Breast epithelium (tissue), 4 donors: ENCODE data around the gene CHD2. TPM values are rescaled to one million over a fixed set of nuclear protein-coding genes. Genes with fewer than 3 reads are reported as not detected.
"Not testable (repeated sequence)": the region's sequence is repeated elsewhere in the genome, so short reads cannot be mapped to it uniquely, and the experiment has no call there.

Experiments used
- DNase-seq, 2 donors: peaks; one replicate each; pipeline ENCODE4 v3.0.0-alpha.2; 2019; ENCODE audit warnings: low spot score in 2 of 2
- H3K27ac ChIP-seq, 2 donors: fragments of 200-600 bp; sonication (generic) in 1 of 2; one replicate each; pipeline ENCODE4 v1.5.1; 2016 to 2019; ENCODE audit warnings: mild to moderate bottlenecking in 1 of 2
- H3K27me3 ChIP-seq, 2 donors: fragments of 200-600 bp; sonication (generic) in 1 of 2; one replicate each; pipeline versions ENCODE4 v1.5.1 to v1.6.0; 2017 to 2019; ENCODE audit warnings: control low read depth in 1 of 2, mild to moderate bottlenecking in 1 of 2
- H3K36me3 ChIP-seq: fragments of 200-600 bp; one replicate; pipeline ENCODE4 v1.5.1; 2019
- H3K4me1 ChIP-seq, 2 donors: fragments of 200-600 bp; sonication (generic); one replicate each; pipeline ENCODE4 v1.5.1; 2016 to 2019; ENCODE audit warnings: control low read depth in 1 of 2
- H3K4me3 ChIP-seq, 3 donors: fragments of 200-600 bp; sonication (generic); 1 replicate in 2 of 3; 2 replicates in 1 of 3; pipeline ENCODE4 v1.5.1; 2016 to 2019; ENCODE audit warnings: mild to moderate bottlenecking in 3 of 3, moderate library complexity in 2 of 3
- H3K9me3 ChIP-seq, 2 donors: fragments of 200-600 bp; sonication (generic) in 1 of 2; one replicate each; pipeline ENCODE4 v1.5.1; 2016 to 2019; ENCODE audit warnings: control low read depth in 1 of 2
- CTCF ChIP-seq, 3 donors: fragments of 450-650 bp; IDR thresholded peaks; one replicate each; pipeline ENCODE4 v1.5.1; 2016 to 2017; ENCODE audit warnings: antibody characterized with exemption in 3 of 3, mild to moderate bottlenecking in 3 of 3, moderate library complexity in 3 of 3
- POLR2A ChIP-seq: fragments of 450-650 bp; IDR thresholded peaks from one replicate; pipeline ENCODE4 v1.6.1; 2016; ENCODE audit warnings: antibody characterized with exemption, mild to moderate bottlenecking, moderate library complexity
- POLR2AphosphoS5 ChIP-seq, 3 donors: sonication (generic); formaldehyde crosslinking; IDR thresholded peaks; one replicate each; pipeline ENCODE4 v1.6.1; 2017; ENCODE audit warnings: antibody characterized with exemption in 3 of 3
- intact Hi-C: fragments of 100-400 bp; cut with DNase I; formaldehyde crosslinking; loops from one replicate; pipeline ENCODE4 v1.15.1; 2023; ENCODE audit warnings: low total_unique reads
- total RNA-seq, 3 donors: library from RNA; depleted of rRNA; stranded (reverse); fragments of >200 nt; gene quantifications; one replicate each; pipeline ENCODE4 v1.1.0, GENCODE V29; 2016

CHD2 gene
- total RNA-seq, 3 donors from 2014 or later: 137 to 215 (median 197) TPM

GRCh38 chr15:93029836-93030429, 129.8 kb downstream of the CHD2 start:
- Histone ChIP-seq H3K4me3 (no peak overlapping the region), H3K27ac (peak overlapping the region; percentile 89 to 97), H3K27me3 (no peaks in the 10 kb centered on the region), H3K4me1 (peaks cover 8 to 10% of the 10 kb centered on the region in 2 donors), H3K9me3 (no peaks in the 10 kb centered on the region), H3K36me3 (peaks cover 5% of the 10 kb centered on the region)
- TF ChIP-seq POLR2A (no peak), POLR2AphosphoS5 (IDR thresholded peaks at IDR 0.05) (no peak), CTCF (IDR thresholded peaks at IDR 0.05) (no peak)
- intact Hi-C loops: loop anchor here (2.0 to 10.0 kb wide), 2 partner anchors 41 to 1095 kb away; no protein-coding TSS in a partner anchor
- DNase-seq: peak; percentile 23 to 47

GRCh38 chr15:93030430-93031102, 130.4 kb downstream of the CHD2 start:
- DNase-seq: peak; percentile 67 to 75
- no peak for TF ChIP-seq POLR2A
- peak in 2 of 3 donors; percentile 11 to 18 for TF ChIP-seq POLR2AphosphoS5 (IDR thresholded peaks at IDR 0.05)
- TF ChIP-seq CTCF (IDR thresholded peaks at IDR 0.05): peak; percentile 79 to 91 (median 84)
- no peaks in the 10 kb centered on the region for H3K27me3 ChIP-seq
- H3K27ac ChIP-seq: peak overlapping the region; percentile 89 to 97
- peak overlapping the region in 1 of 3 donors; percentile 30 for H3K4me3 ChIP-seq
- peaks cover 1% of the 10 kb centered on the region for H3K36me3 ChIP-seq
- intact Hi-C loops: loop anchor here (10.0 kb wide), 1 partner anchor 1094 kb away; no protein-coding TSS in a partner anchor
- no peaks in the 10 kb centered on the region for H3K9me3 ChIP-seq
- H3K4me1 ChIP-seq: peaks cover 8 to 10% of the 10 kb centered on the region in 2 donors

- Histone ChIP-seq H3K4me1 (peaks cover 8 to 10% of the 10 kb centered on the region in 2 donors), H3K27me3 (no peaks in the 10 kb centered on the region), H3K9me3 (no peaks in the 10 kb centered on the region), H3K4me3 (peak overlapping the region in 1 of 3 donors; percentile 30), H3K36me3 (no peaks in the 10 kb centered on the region), H3K27ac (peak overlapping the region in 1 of 2 donors; percentile 97)
- DNase-seq: peak; percentile 17 to 49
- intact Hi-C loops: loop anchor here (10.0 kb wide), 1 partner anchor 1094 kb away; no protein-coding TSS in a partner anchor
- no peak for TF ChIP-seq POLR2A
- TF ChIP-seq POLR2AphosphoS5 (IDR thresholded peaks at IDR 0.05): no peak
- no peak for TF ChIP-seq CTCF (IDR thresholded peaks at IDR 0.05)
Observed at GRCh38 chr15:93031103-93031464, 131.0 kb downstream of the CHD2 start.

DNA sequence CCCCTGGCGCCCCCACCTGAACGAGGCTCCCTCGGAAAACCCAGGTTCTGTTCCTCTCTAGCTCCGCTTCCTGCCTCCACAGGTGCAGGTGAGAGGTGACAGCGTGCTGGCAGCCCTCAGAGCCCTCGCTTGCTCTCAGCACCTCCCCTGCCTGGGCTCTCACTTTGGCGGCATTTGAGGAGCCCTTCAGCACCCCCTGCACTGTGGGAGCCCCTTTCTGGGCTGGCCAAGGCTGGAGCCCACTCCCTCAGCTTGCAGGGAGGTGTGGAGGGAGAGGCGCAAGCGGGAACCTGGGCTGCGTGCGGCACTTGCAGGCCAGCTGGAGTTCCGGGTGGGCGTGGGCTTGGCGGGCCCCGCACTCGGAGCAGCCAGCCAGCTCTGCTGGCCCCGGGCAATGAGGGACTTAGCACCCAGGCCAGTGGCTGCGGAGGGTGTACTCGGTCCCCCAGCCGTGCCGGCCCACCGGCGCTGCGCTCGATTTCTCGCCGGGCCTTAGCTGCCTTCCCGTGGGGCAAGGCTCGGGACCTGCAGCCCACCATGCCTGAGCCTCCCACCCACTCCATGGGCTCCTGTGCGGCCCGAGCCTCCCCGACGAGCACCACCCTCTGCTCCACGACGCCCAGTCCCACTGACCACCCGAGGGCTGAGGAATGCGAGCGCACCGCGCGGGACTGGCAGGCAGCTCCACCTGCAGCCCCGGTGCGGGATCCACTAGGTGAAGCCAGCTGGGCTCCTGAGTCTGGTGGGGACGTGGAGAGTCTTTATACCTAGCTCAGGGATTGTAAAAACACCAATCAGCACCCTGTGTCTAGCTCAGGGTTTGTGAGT, 131.6 kb downstream of the CHD2 start:
- H3K27ac ChIP-seq, H3K9me3 ChIP-seq, H3K36me3 ChIP-seq, H3K4me1 ChIP-seq, H3K4me3 ChIP-seq, H3K27me3 ChIP-seq: not testable (repeated sequence)
- peak; percentile 11 to 43 for DNase-seq
- intact Hi-C loops: loop anchor here (10.0 kb wide), 1 partner anchor 1093 kb away; no protein-coding TSS in a partner anchor

DNA sequence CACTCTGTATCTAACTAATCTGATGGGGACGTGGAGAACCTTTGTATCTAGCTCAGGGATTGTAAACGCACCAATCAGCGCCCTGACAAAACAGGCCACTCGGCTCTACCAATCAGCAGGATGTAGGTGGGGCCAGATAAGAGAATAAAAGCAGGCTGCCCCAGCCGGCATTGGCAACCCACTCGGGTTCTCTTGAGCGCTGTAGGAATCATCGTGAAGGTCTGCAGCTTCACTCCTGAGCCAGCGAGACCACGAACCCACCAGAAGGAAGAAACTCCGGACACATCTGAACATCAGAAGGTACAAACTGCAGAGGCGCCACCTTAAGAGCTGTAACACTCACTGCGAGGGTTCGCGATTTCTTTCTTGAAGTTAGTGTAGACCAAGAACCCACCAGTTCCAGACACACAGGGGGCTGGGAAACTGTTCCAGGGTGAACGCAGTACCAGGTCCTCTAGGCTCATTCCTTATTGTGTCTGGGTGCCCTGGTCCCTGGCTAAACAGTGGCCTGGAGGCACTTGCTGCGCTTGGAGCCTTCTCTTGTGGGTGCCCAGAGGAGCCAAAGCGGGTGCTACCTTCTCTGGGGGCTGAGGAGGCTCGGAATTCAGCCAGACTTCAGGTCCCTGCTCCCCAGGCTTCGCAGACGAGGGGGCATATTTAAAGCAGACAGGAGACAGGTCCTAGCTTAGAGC, 132.5 kb downstream of the CHD2 start:
- H3K27me3 ChIP-seq, H3K27ac ChIP-seq, H3K9me3 ChIP-seq, H3K4me3 ChIP-seq, H3K36me3 ChIP-seq: not testable (repeated sequence)
- intact Hi-C loops: loop anchor here (10.0 kb wide), 1 partner anchor 1092 kb away; no protein-coding TSS in a partner anchor
- H3K4me1 ChIP-seq: peaks cover 5 to 12% of the 10 kb centered on the region in 2 donors
- DNase-seq: peak in 1 of 2 donors; percentile 10
